Measurements from ENCODE around the gene TMED9. TPM values are rescaled to one million over a fixed set of nuclear protein-coding genes. Genes with fewer than 3 reads are reported as not detected.

The TMED9 gene
- total and polyA plus RNA-seq, 4 donors = 76.4 to 325 (median 182) TPM

GRCh38 chr5:177609076-177610059 is 17.4 kb downstream of the TMED9 start:
- H3K36me3 ChIP-seq (ENCODE audit: control insufficient read depth in 4 of 4, insufficient read depth in 4 of 4, low read length in 4 of 4) = peaks cover 0 to 17% (median 5%) of the 10 kb centered on the region in 4 donors
- DNase-seq (no peak), ATAC-seq (ENCODE audit: insufficient read depth, low FRiP score) (no peak)
- no peak for TF ChIP-seq CTCF (IDR thresholded peaks at IDR 0.05; ENCODE audit: control extremely low read depth, extremely low read depth)
- H3K9ac ChIP-seq (ENCODE audit: insufficient read depth in 1 of 2, low read length in 2 of 2) = no peak overlapping the region
- H3K27me3 ChIP-seq (ENCODE audit: control insufficient read depth in 3 of 3, insufficient read depth in 3 of 3, low read length in 2 of 3) = no peaks in the 10 kb centered on the region
- H3K27ac ChIP-seq (ENCODE audit: low read depth in 1 of 2, low read length in 1 of 2) = no peak overlapping the region
- H3K4me3 ChIP-seq = no peak overlapping the region
- WGBS, 2 donors = 80 to 83% methylated on average over 20 to 21 of the region's 21 CpGs
- H3K4me1 ChIP-seq (ENCODE audit: control insufficient read depth in 5 of 5, insufficient read depth in 5 of 5, low read length in 5 of 5) = peaks cover 0 to 8% (median 0%) of the 10 kb centered on the region in 5 donors
- H3K9me3 ChIP-seq (ENCODE audit: control insufficient read depth in 4 of 4, insufficient read depth in 3 of 4, low read length in 3 of 4) = no peaks in the 10 kb centered on the region

GRCh38 chr5:177610131-177610769 is 18.2 kb downstream of the TMED9 start:
- H3K27me3 ChIP-seq (ENCODE audit: control insufficient read depth in 3 of 3, insufficient read depth in 3 of 3, low read length in 2 of 3) = no peaks in the 10 kb centered on the region
- H3K36me3 ChIP-seq (ENCODE audit: control insufficient read depth in 4 of 4, insufficient read depth in 4 of 4, low read length in 4 of 4) = peaks cover 0 to 17% (median 7%) of the 10 kb centered on the region in 4 donors
- TF ChIP-seq CTCF (IDR thresholded peaks at IDR 0.05; ENCODE audit: control extremely low read depth, extremely low read depth) = no peak
- H3K27ac ChIP-seq (ENCODE audit: low read depth in 1 of 2, low read length in 1 of 2) = no peak overlapping the region
- no peak overlapping the region for H3K9ac ChIP-seq (ENCODE audit: insufficient read depth in 1 of 2, low read length in 2 of 2)
- no peak overlapping the region for H3K4me3 ChIP-seq
- ATAC-seq (ENCODE audit: insufficient read depth, low FRiP score) = no peak
- WGBS, 2 donors = 70 to 89% methylated on average over 13 of the region's 13 CpGs
- H3K4me1 ChIP-seq (ENCODE audit: control insufficient read depth in 5 of 5, insufficient read depth in 5 of 5, low read length in 5 of 5) = peaks cover 0 to 8% (median 0%) of the 10 kb centered on the region in 5 donors
- no peaks in the 10 kb centered on the region for H3K9me3 ChIP-seq (ENCODE audit: control insufficient read depth in 4 of 4, insufficient read depth in 3 of 4, low read length in 3 of 4)
- DNase-seq = no peak

GRCh38 chr5:177610770-177611445 is 18.9 kb downstream of the TMED9 start:
- WGBS, 2 donors = 80 to 87% methylated on average over 4 of the region's 4 CpGs
- H3K36me3 ChIP-seq (ENCODE audit: control insufficient read depth in 4 of 4, insufficient read depth in 4 of 4, low read length in 4 of 4) = peaks cover 0 to 17% (median 9%) of the 10 kb centered on the region in 4 donors
- no peak overlapping the region for H3K9ac ChIP-seq (ENCODE audit: insufficient read depth in 1 of 2, low read length in 2 of 2)
- H3K4me3 ChIP-seq = no peak overlapping the region
- peaks cover 0 to 8% (median 0%) of the 10 kb centered on the region in 5 donors for H3K4me1 ChIP-seq (ENCODE audit: control insufficient read depth in 5 of 5, insufficient read depth in 5 of 5, low read length in 5 of 5)
- no peaks in the 10 kb centered on the region for H3K9me3 ChIP-seq (ENCODE audit: control insufficient read depth in 4 of 4, insufficient read depth in 3 of 4, low read length in 3 of 4)
- H3K27ac ChIP-seq (ENCODE audit: low read depth in 1 of 2, low read length in 1 of 2) = no peak overlapping the region
- no peaks in the 10 kb centered on the region for H3K27me3 ChIP-seq (ENCODE audit: control insufficient read depth in 3 of 3, insufficient read depth in 3 of 3, low read length in 2 of 3)
- no peak for TF ChIP-seq CTCF (IDR thresholded peaks at IDR 0.05; ENCODE audit: control extremely low read depth, extremely low read depth)
- DNase-seq (no peak), ATAC-seq (ENCODE audit: insufficient read depth, low FRiP score) (no peak)
